GM21717 (cell line): Measurements from ENCODE around the gene PTH2.
"Not testable (repeated sequence)": the region's sequence is repeated elsewhere in the genome, so short reads cannot be mapped to it uniquely, and the experiment has no call there.

Experiments used
- ATAC-seq: cut with Tn5 transposase; IDR thresholded peaks from one replicate; pipeline ENCODE4 v1.9.1; 2021; ENCODE audit warnings: mild to moderate bottlenecking, moderate library complexity; ENCODE audit not compliant: unreplicated experiment

Gene PTH2

DNA sequence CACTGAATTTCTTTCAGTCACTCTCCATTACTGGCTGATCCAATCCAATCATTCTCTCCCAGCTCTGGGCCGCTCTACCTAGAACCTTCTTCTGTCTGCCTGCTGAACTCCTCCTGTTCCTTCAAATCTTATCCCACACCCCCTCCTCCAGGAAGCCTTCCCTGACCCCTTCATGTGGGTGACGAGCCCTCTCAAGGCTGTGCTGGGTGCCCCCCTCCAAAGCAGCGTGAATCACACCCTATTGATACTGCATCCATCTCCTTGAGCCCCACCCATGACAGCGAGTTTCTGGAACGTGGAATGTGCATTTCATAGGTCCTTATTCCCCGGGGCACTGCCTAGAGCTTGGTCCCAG is 25.2 kb upstream of the PTH2 start:
- ATAC-seq: no peak

DNA sequence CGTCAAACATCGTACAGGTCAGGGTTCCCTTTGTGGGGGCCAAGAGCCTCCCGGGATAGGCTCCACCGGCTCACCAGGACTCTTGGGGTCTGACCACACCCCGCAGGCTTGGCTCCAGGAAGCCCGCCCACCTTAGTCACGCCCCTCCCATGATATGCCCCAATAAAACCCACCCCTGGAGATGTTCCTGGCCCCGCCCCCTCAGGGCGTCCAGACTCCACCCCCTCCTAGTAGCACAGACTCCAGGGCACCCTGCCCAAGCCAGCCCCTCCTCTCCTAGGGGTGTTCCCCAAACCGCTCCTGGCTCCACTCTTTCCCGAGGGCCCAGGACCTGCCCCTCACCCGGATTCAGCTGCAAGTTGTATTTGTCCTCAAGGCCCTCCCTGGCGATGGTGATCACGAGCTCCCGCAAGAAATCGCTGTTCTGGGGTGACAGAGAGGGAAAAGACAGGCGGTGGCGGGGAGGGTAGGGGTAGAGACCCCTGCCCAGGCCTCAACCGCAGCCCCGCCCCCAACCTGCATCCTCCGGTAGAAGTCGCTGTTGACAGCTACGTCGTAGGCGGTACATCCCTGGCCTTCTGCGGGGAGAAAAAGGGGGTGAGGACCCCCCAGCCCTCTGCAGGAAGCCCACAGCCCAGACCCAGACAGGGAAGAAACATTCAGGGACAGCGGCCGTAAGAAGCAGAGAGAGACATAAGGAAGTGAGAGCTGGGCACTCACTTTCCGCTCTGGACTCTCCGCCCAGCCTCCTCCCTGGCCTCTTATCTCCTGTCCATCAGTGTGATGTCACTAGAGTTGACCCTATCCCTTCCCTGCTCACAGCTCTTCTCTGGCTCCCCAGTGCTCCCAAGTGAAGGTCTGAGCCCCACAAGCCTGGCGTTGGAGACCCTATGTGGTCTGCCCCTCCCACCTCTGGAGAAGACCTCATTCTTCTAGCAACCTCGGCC is 24.5 kb upstream of the PTH2 start:
- no peak for ATAC-seq

DNA sequence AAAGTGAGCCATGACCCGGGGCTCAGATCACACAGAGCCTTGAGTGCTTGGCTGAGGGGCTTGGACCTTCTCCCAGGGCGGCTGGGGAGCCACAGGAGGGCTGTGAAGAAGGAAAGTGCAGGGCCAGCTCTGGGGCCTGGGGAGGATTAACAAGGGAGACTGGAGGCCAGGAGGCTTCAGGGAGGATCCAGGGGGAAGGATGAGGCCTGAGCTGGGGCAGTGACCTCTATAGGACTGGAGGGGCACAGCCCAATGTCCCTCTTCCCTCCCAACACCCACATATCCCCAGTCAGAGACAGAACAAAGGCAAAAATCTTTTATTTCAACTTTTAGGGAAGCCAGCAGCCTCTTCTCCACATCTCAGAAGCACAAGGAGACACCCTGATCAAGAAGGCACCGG is 22.8 kb upstream of the PTH2 start:
- no peak for ATAC-seq

DNA sequence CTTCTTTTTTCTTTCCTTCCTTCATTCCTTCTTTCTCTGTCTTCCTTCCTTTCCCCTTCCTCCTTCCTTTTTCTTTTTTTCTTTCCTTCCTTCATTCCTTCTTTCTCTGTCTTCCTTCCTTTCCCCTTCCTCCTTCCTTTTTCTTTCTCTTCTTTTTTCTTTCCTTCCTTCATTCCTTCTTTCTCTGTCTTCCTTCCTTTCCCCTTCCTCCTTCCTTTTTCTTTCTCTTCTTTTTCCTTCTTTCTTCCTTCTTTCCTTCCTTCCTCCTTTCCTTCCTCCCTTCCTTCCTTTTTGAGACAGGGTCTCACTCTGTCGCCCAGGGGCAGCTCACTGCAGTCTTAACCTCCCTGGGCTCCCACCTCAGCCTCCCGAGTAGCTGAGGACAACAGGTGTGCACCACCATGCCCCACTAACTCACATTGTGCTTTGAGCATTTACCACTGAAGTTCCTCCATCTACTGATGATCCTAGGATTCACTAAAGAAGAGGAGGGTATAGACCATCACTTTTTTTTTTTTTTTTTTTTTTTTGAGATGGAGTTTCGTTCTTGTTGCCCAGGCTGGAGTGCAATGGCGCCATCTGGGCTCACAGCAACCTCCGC is 21.0 kb upstream of the PTH2 start:
- not testable (repeated sequence) for ATAC-seq

DNA sequence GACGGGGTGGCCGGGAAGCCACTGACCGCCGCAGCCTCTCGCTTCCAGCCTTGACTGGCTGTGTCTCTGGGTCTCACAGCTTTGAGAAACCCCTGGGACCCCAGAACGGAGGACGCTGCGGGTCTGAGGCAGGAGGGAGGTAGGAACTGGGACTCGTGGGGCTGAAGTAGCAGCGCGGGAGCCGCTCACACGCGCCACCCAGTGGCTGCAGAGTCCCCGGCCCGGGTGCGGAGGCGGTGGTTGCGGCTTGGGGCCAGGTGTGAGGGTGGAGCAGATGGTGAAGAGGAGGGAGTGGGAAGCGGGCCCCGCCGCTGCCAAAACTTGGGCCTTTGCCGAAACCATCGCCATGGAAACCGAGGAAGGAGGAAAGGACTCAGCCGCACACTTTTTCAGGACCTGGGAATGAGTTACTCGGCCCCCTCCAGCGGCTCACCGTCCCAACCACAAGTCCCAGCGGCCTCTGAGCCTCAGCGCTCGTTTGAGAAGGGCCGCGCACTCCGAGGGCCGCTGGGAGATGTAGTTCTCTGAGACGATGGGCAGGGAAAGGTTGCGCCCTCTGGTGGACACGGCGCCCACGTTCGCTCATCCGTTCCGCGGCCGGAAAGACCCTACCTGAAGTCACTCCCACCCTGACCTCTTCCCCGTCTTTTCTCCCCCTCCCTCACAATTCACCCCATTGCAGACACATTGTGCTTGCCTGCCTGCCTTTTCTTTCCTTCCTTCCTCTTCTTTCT is 20.3 kb upstream of the PTH2 start:
- ATAC-seq: peak; percentile 63

DNA sequence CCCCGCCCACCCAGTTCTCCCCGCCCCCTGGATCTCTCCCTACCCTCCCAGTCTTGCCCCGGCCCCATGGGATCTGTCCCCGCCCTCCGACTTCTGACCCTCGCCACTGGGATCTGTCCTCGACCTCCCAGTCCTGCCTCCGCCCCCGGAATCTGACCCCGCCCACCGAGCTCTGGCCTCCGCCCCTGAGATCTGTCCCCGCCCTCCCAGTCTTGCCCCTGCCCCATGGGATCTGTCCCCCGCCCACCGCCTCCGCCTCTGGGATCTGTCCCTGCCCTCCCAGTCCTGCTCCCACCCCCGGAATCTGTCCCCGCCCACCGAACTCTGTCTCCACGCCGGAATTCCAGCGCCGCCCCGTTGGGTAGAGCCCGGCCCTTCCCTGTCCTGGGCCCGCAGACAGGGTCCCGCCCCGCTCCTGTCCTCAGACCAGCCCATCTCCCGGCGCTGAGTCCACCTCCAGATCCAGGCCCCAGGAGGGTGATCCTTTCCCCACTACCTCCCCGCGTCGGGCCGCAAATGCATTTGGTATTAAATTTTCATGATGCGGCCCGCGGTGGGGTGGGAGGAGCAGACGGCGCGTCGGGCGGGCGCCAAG is 19.6 kb upstream of the PTH2 start:
- ATAC-seq: no peak

DNA sequence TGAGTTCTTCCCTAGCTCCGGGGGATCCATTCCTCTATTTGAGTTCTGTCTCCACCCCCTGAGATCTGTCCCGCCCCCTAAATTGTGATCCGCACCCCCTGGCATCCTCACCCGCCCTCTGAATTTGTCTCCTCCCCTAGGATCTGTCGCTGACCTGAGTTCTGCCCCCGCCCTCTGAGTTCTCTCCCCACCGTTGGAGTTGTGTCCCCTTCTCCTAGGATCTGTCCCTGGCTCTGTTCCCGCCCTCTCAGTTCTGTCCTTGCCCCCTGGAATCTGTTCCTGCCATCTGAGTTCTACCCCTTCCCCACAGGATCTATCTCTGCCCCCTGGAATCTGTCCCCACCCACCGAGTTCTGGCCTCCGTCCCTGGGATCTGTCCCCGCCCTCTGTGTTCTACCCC is 19.1 kb upstream of the PTH2 start:
- ATAC-seq: no peak

DNA sequence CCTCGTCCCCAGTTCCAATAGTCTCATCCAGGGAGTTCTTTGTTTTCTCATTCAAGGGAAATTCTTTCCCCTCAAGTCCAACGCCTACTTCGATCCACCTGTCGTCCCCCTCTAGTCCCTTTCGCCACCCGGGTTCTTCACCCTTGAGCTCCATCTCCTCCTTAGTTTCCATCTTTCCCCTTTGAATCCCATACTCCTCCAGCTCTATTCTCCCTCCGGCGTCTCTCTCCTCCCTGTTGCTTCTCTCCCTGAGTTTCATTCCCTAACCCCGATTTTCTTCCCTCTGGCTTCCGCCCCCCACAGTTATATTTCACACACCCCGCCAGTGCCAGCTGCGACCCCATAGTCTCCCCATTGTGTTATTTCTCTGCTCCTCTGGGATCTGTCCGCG is 18.7 kb upstream of the PTH2 start:
- ATAC-seq: no peak

DNA sequence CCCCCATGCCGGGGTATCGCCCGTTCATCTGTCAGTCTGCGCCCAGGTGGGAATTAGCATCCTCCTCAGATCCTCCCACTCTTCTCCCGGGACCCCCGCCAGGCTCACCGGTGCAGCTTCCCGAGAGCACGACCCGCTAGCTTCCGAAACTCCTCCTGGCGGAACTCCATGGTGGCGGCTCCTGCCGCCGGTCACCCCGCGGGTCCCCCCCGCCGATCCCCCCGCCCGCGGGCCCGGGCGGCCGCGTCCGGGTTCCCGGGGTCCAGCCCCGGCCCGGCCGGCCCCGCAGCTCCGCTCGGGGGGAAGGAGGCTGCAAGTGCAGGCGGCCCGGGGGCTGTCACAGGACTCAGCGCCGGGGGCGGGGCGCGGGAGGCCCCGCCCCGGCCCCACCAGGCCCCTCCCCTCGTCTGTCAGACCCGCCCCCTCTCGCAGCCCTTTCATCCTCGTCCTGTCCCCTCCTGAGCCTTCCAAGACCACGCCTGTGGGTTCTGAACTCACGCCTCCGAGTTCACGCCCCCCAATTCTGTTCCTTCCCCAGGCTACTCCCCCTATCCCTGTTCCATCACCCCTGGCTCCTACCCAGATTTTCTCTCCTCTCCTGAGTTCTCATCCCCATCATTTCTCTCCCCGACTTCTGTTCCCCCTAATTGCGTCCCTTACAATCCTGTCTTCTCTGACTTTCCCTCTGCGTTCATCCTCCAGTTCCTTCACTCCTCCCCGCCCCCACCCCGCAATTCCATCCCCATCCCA is 18.1 kb upstream of the PTH2 start, which contains the start of gene SLC17A7:
Gene SLC17A7 (minus strand): TSS at position 318 of the 750 bp plus-strand sequence. CDS start 148 bp downstream, at position 170.
- no peak for ATAC-seq

DNA sequence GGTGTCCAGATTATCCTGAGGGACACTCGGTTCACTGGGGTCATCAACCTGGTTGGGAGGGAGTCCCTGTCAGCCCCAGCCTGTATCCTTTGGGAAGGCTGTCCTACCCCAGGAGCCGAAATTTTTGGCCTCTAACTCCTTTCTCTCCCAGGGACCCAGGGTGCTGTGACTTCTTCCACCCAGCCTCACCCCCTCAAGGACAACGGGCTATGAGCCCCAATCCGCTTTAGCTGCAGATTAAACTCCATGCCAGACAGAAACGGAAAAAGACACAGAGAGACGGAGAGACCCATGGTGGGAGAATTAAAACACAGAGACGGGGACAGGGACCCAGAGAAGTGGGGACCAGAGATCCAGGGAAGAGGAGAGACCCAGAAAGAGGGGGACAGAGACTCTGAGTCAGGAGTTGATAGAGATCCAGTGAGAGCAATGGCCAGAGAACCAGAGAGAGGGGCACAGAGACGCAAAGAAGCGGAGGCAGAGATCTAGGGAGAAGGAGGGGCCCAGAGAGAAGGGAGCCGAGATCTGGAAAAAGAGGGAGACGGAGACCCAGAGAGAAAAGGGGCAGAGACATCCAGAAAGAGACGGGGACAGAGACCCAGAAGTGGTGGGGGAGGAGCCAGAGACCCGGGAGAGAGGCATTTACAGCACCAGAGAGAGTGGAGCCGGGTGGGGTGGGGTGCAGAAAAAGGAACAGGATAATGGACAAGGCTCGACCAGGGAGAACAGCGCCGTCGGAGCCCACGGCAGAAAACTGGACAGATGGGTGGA is 17.4 kb upstream of the PTH2 start:
- no peak for ATAC-seq

DNA sequence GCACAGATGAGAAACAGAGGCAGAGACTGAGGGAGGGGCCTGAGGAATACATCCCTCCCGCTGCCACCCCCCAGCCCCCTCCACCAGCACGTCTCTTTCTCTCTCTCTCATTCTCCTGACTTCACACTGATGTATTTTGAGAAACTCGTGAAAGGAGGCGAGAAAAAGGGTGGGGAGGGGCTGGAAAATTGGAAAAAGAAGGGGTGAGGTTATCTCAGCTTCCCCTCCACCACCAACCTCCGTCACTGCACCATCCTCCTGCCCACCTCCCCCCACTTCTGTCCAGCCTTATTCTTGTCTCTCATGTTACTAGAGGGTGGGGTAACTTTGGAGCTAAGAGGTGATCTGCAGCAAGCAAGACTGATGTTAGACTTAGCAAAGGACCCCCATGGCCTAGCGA is 16.6 kb upstream of the PTH2 start:
- ATAC-seq: no peak

DNA sequence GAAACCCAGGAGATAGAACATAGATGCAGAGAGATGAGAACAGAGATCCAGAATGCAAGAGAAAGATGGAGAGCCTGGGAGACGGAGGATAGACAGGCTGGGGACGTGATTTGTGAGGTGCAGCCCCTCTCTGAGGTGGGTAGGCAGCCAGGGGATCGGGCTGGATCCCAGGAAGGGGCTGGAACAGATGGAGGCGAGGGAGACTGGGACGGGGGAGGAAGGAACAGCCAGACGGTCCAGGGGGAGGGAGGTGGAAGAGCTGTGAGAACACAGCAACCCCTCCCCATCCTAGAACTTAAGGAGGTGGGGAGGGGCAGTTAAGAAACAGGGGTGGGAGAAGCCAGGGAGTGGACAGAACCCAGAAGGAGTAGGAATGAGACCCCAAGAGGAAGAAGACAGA is 15.0 kb upstream of the PTH2 start:
- no peak for ATAC-seq

DNA sequence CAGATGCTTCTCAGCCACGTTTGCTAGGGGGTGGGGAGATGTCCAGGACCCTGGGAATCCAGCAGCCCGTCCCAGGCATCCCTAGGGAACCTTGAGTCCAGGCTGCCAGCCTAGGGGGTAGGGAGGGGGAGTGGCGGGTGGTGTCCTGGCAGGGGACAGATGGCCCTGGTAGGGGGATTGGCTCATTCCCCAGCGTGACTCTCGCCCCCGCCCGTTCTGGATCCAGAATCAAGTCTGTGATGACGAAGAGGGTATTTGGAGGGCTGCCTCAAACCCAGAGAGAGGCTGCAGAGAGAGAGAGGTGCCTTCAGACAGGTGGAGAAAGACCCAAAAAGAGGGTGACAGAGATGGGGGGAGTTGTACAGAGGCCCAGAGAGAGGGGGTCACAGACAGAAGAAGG is 14.0 kb upstream of the PTH2 start:
- ATAC-seq: no peak

DNA sequence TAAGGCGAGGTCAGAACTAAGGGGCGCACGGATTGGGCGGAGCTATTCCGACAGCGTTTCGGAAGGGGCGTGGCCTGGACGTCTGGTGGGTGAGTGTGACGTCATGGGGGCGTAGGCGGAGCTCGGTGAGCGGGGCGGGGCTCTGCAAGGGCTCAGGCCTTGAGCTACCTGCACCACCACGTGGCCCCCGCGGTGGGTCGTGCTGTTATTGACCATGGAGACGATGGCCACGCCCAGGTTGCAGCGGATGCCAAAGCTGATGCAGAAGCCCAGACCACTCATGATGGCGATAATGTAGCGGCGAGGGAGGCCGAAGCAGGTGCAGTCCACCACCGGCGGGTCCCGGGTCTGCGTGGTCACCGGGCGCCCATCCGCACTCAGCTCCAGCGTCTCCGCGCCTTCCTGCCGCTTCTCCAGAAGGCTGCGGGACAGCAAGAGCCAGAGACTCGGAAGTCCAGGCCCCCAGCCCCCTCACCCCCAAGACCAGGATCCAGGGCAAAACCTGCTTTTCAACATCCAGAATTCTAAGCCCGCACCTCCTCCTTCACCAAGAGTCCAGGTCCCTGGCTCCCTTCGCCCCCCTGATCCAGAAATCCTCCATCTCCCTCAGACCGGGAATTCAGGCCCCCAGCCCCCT is 13.3 kb upstream of the PTH2 start:
- ATAC-seq: no peak

DNA sequence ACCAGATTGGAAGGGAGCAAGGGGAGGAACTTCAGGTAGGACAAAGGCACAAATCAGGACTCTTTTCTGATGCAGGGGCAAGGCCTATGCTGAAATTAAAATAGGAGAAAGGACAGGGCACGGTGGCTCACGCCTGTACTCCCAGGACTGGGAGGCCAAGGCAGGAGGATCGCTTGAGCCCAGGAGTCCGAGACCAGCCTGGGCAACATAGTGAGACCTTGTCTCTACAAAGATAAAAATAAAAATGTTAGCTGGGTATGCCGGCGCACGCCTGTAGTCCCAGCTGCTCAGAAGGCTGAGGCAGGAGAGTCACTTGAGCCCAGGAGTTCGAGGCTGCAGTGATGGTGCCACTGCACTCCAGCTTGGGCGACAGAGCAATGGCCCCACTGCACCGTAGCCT is 12.4 kb upstream of the PTH2 start:
- ATAC-seq: no peak

DNA sequence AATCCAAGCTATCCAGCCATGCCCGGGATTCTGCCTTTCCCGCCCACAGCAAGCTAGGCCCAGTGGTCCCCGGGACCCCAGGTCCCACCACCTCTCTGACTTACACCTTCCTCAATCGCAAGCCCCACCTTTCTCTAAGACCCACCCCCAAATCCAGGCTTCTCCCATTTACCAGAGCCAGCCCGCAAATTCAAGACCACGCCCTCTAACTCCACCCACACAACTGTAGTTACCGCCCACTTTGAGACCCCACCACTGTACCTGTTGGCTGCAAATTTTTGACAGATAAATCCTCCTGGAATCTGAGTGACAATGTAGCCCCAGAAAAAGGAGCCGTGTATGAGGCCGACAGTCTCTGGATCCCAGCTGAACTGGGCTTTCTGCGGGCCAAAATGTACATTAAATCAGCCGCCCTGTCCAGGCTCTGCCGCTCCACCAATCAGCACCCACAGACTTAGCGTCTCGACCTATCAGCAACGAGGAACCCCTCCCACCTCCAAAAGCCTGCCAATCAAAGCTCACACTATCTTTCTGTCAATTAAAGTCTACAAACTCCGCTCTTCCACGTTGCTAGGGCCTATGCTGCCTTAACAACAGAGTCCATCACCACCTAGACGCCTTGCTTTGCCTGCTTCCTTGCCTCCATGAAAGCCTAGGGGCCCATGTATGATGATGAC is 11.8 kb upstream of the PTH2 start:
- ATAC-seq: no peak

DNA sequence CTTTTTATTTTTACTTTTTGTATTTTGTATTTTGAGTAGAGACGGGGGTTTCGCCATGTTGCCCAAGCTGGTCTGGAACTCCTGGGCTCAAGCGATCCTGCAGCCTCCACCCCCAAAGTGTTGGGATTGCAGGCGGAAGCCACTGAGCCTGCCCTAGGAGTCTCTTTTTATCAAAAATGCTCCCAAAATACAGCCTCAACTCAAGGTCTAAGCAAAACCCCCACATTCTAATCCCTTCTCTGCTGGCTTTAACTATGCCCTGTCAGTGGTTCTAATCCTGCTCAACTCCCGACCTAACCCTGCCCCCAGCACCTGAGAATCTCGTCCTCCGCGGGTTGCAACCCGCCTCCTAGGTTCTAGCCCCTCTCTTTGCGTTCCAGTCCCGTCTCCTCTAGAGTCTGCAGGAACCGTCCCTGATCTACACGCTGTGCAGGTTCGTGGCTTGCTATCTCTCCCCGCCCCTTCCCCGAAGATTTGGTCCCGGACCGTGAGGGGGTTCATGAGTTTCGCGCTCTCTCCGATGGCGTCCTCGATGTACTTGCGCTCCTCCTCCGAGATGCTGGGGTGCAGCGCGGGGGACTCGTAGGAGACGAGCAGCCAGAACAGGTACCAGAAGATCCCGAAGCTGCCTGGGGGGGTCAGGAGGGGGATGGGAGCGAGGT is 10.1 kb upstream of the PTH2 start:
- no peak for ATAC-seq
